PC-9 (cell line): Measurements from ENCODE around the gene HSPBP1. TPM values are rescaled to one million over a fixed set of nuclear protein-coding genes. Genes with fewer than 3 reads are reported as not detected.

Source experiments
- BruUV-seq: library from RNA; stranded (reverse); fragments of 400-500 nt; replicated peaks from 2 replicates; lab custom pipeline; 2021; lab: Mats Ljungman, UMichigan
- CTCF ChIA-PET: fragments of 300-600 bp; sonication (Branson Sonifier 250); formaldehyde crosslinking; loops from one replicate; lab custom pipeline; 2022; ENCODE audit warnings: antibody characterized with exemption; lab: Charles Lee
- POLR2A ChIA-PET: fragments of 300-600 bp; sonication (Branson Sonifier 250); formaldehyde crosslinking; loops from one replicate; lab custom pipeline; 2022; ENCODE audit warnings: antibody characterized with exemption; ENCODE audit not compliant: unreplicated experiment; lab: Charles Lee
- DNase-seq, 2 experiments: peaks; one replicate each; pipeline versions ENCODE4 v3.0.0 to v3.0.0-alpha.2; 2015 to 2022; ENCODE audit warnings: mixed read lengths in 1 of 2
- H2AFZ ChIP-seq: fragments of 200-600 bp; sonication (generic); 2 replicates; pipeline ENCODE4 v1.8.1; 2017; ENCODE audit warnings: antibody characterized with exemption
- H3F3A ChIP-seq: fragments of 200-600 bp; sonication (generic); 2 replicates; pipeline ENCODE4 v1.8.1; 2017; ENCODE audit warnings: antibody characterized with exemption, mild to moderate bottlenecking, low read depth; ENCODE audit not compliant: insufficient read depth
- H3K27ac ChIP-seq: fragments of 200-600 bp; sonication (generic); 2 replicates; pipeline ENCODE4 v1.6.1; 2016; ENCODE audit warnings: mixed run types
- H3K27me3 ChIP-seq: fragments of 200-600 bp; sonication (generic); 2 replicates; pipeline ENCODE4 v1.6.1; 2016; ENCODE audit warnings: low read depth, mixed run types; ENCODE audit not compliant: insufficient read depth
- H3K36me3 ChIP-seq: fragments of 200-600 bp; sonication (generic); 2 replicates; pipeline ENCODE4 v1.6.1; 2016; ENCODE audit warnings: low read depth, mixed run types
- H3K4me1 ChIP-seq: fragments of 200-600 bp; sonication (generic); replicated peaks from 2 replicates; pipeline ENCODE4 v1.6.1; 2016; ENCODE audit warnings: mixed run types; ENCODE audit not compliant: insufficient read depth
- H3K4me2 ChIP-seq: fragments of 200-600 bp; sonication (generic); 2 replicates; pipeline ENCODE4 v1.6.1; 2017; ENCODE audit warnings: mixed run types
- H3K4me3 ChIP-seq: fragments of 200-600 bp; sonication (generic); 2 replicates; pipeline ENCODE4 v1.6.1; 2016; ENCODE audit warnings: mixed run types
- H3K79me2 ChIP-seq: fragments of 200-600 bp; sonication (generic); 2 replicates; pipeline ENCODE4 v1.6.1; 2017; ENCODE audit warnings: low read depth, mixed run types
- H3K9me2 ChIP-seq: fragments of 200-600 bp; sonication (generic); 2 replicates; pipeline ENCODE4 v1.8.1; 2017; ENCODE audit warnings: mild to moderate bottlenecking; ENCODE audit not compliant: insufficient read depth
- H3K9me3 ChIP-seq: fragments of 200-600 bp; sonication (generic); 2 replicates; pipeline ENCODE4 v1.8.1; 2016; ENCODE audit warnings: low read depth; ENCODE audit not compliant: insufficient read depth
- H4K20me1 ChIP-seq: fragments of 200-600 bp; sonication (generic); 2 replicates; pipeline ENCODE4 v1.8.1; 2017; ENCODE audit not compliant: insufficient read depth
- CTCF ChIP-seq: fragments of 200-600 bp; sonication (generic); conservative IDR thresholded peaks from 2 replicates; pipeline ENCODE4 v1.6.1; 2017; ENCODE audit warnings: mixed run types, antibody characterized with exemption, mild to moderate bottlenecking, moderate library complexity
- EZH2 ChIP-seq: fragments of 200-600 bp; sonication (generic); IDR thresholded peaks from 2 replicates; pipeline ENCODE4 v1.8.0; 2017; ENCODE audit warnings: antibody characterized with exemption, low read depth
- intact Hi-C: fragments of 100-400 bp; cut with micrococcal nuclease; formaldehyde crosslinking; loops from one replicate; pipeline ENCODE4 v1.10.0; 2022; ENCODE audit not compliant: unreplicated experiment
- total RNA-seq: library from RNA; stranded (reverse); gene quantifications from 2 replicates; pipeline ENCODE4 v1.2.3, GENCODE V29; 2021

The HSPBP1 gene
- total RNA-seq, 1 experiment from 2014 or later, result 66.2 TPM

- TF ChIP-seq CTCF (no peak), EZH2 (no peak)
- Histone ChIP-seq H3K27ac (no peak overlapping the region), H3K27me3 (no peaks in the 10 kb centered on the region), H4K20me1 (no peaks in the 10 kb centered on the region), H3K4me2 (no peak overlapping the region), H3K36me3 (peaks cover 5% of the 10 kb centered on the region; the same call in 1 of the 2 replicates), H3K9me2 (no peaks in the 10 kb centered on the region), H3K9me3 (no peaks in the 10 kb centered on the region), H3K4me1 (no peaks in the 10 kb centered on the region), H2AFZ (no peak overlapping the region), H3K4me3 (no peak overlapping the region), H3K79me2 (no peaks in the 10 kb centered on the region; the same call in 1 of the 2 replicates), H3F3A (peaks cover 9% of the 10 kb centered on the region; the same call in 1 of the 2 replicates)
- ChIA-PET POLR2A (interaction anchor here (0.7 kb wide), 1 partner anchor 13 kb away, joined by 4 read pairs; no protein-coding TSS in a partner anchor), CTCF (no interaction called here)
- intact Hi-C loops, result no loop called here
- no peak for DNase-seq
- BruUV-seq, result no TSS peak
These were observed 10.6 kb downstream of the HSPBP1 start for GRCh38 chr19:55269299-55269698.

- Histone ChIP-seq H3K27me3 (no peaks in the 10 kb centered on the region), H3K4me3 (no peak overlapping the region), H3K4me2 (no peak overlapping the region), H3K4me1 (no peaks in the 10 kb centered on the region), H3K36me3 (peaks cover 5% of the 10 kb centered on the region; the same call in 1 of the 2 replicates), H3K9me2 (no peaks in the 10 kb centered on the region), H2AFZ (no peak overlapping the region), H4K20me1 (no peaks in the 10 kb centered on the region), H3K9me3 (no peaks in the 10 kb centered on the region), H3K27ac (no peak overlapping the region), H3K79me2 (no peaks in the 10 kb centered on the region; the same call in 1 of the 2 replicates), H3F3A (peaks cover 11% of the 10 kb centered on the region; the same call in 1 of the 2 replicates)
- ChIA-PET POLR2A (interaction anchor here (0.6 kb wide), 1 partner anchor 24 kb away, joined by 5 read pairs; no protein-coding TSS in a partner anchor), CTCF (no interaction called here)
- intact Hi-C loops, result no loop called here
- TF ChIP-seq CTCF, result no peak
- TF ChIP-seq EZH2, result no peak
- DNase-seq, result no peak
- BruUV-seq, result no TSS peak
These were observed 13.1 kb downstream of the HSPBP1 start for GRCh38 chr19:55266840-55267239.

- TF ChIP-seq CTCF (no peak), EZH2 (no peak)
- H3K36me3 ChIP-seq, result peaks cover 5% of the 10 kb centered on the region; the same call in 1 of the 2 replicates
- H4K20me1 ChIP-seq, result no peaks in the 10 kb centered on the region
- H3K79me2 ChIP-seq, result no peaks in the 10 kb centered on the region; the same call in 1 of the 2 replicates
- no peak overlapping the region for H3K27ac ChIP-seq
- POLR2A ChIA-PET, result no interaction called here
- no peak overlapping the region for H3K4me2 ChIP-seq
- no peaks in the 10 kb centered on the region for H3K4me1 ChIP-seq
- no peaks in the 10 kb centered on the region for H3K9me3 ChIP-seq
- no peaks in the 10 kb centered on the region for H3K9me2 ChIP-seq
- H3K27me3 ChIP-seq, result no peaks in the 10 kb centered on the region
- no TSS peak for BruUV-seq
- CTCF ChIA-PET, result no interaction called here
- intact Hi-C loops, result no loop called here
- H3K4me3 ChIP-seq, result no peak overlapping the region
- no peak overlapping the region for H2AFZ ChIP-seq
- DNase-seq, result no peak
- peaks cover 11% of the 10 kb centered on the region; the same call in 1 of the 2 replicates for H3F3A ChIP-seq
These were observed 13.5 kb downstream of the HSPBP1 start for GRCh38 chr19:55266404-55266803.
